B cell (primary cell): ENCODE data around the gene TXNDC2.

Experiments used
- CTCF ChIP-seq: fragments of 200-600 bp; IDR thresholded peaks from one replicate; pipeline ENCODE4 v1.8.0; 2022; ENCODE audit warnings: antibody characterized with exemption, mild to moderate bottlenecking
- EZH2 ChIP-seq: IDR thresholded peaks from 2 replicates; pipeline ENCODE4 v1.6.1; 2012; ENCODE audit warnings: borderline replicate concordance, low read depth, mild to moderate bottlenecking, moderate library complexity, low read length; ENCODE audit not compliant: insufficient read depth, poor library complexity, severe bottlenecking

GRCh38 chr18:9878783-9879242 lies 7.0 kb upstream of the TXNDC2 start:
- TF ChIP-seq EZH2: no peak
- TF ChIP-seq CTCF: no peak
